Activated B cell treated with CpG ODN at 0.5 μM for 24 hours (primary cell): ENCODE results near the gene SETDB1. TPM values are rescaled to one million over a fixed set of nuclear protein-coding genes. Genes with fewer than 3 reads are reported as not detected.

ENCODE experiments used
- ATAC-seq: fragments of 200-7000 bp; cut with Tn5 transposase; one replicate; pipeline ENCODE4 v1.10.0; 2021; ENCODE audit warnings: low read depth, mild to moderate bottlenecking, moderate library complexity
- CTCF ChIA-PET: fragments of 350-600 bp; sonication (Branson Sonifier 250); formaldehyde crosslinking; loops from one replicate; lab custom pipeline; 2021; ENCODE audit warnings: antibody characterized with exemption; lab: Charles Lee
- POLR2A ChIA-PET: fragments of 350-600 bp; sonication (Branson Sonifier 250); formaldehyde crosslinking; loops from one replicate; lab custom pipeline; 2021; ENCODE audit warnings: antibody characterized with exemption; lab: Charles Lee
- DNase-seq: peaks from one replicate; pipeline ENCODE4 v3.0.0; 2022
- H3K27ac Mint-ChIP-seq: one replicate; pipeline ENCODE4 v1.8.0; 2020; ENCODE audit warnings: mixed read lengths
- H3K27me3 Mint-ChIP-seq: one replicate; pipeline ENCODE4 v1.8.0; 2021; ENCODE audit warnings: mixed read lengths
- H3K36me3 Mint-ChIP-seq: one replicate; pipeline ENCODE4 v1.8.0; 2021; ENCODE audit warnings: low read depth, mixed read lengths
- H3K4me1 Mint-ChIP-seq: one replicate; pipeline ENCODE4 v1.8.0; 2021; ENCODE audit warnings: mixed read lengths
- H3K4me3 Mint-ChIP-seq: one replicate; pipeline ENCODE4 v1.8.0; 2020; ENCODE audit warnings: mild to moderate bottlenecking, mixed read lengths
- H3K9me3 Mint-ChIP-seq: one replicate; pipeline ENCODE4 v1.8.0; 2020; ENCODE audit warnings: mixed read lengths
- intact Hi-C: fragments of 100-400 bp; cut with micrococcal nuclease; formaldehyde crosslinking; loops from one replicate; pipeline ENCODE4 v1.15.1; 2024
- total RNA-seq: library from RNA; stranded (reverse); gene quantifications from 2 replicates; pipeline ENCODE4 v1.2.3, GENCODE V29; 2022
- TF ChIP-seq, protein P1 (sequence below): fragments of 200-600 bp; IDR thresholded peaks from one replicate; pipeline ENCODE4 v1.8.0; 2022; ENCODE audit warnings: antibody characterized with exemption, mild to moderate bottlenecking

SETDB1 gene
- total RNA-seq, 1 donor from 2014 or later: 105 TPM

DNA sequence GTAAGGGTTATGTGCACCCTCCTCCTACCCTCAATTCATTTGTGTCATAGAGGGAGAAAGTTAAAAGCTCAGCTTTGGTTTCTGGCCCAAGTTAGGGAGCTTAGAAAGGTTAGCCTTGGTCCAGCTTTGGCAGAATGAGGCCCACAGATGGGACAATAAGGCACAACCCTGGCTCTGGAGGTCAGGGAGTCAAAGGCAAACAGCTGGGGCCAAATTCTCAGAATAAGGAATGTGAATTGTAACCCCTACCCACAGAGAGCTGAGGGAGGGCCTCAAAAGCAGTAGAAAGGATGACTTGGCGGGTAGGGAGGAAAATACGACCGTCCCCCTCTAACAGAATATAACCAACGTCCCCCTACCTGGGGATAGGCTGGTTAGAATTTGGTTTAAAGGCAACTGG, 39.4 kb downstream of the SETDB1 start:
- intact Hi-C loops: no loop called here
- Mint-ChIP-seq H3K4me1 (peaks cover 3% of the 10 kb centered on the region), H3K36me3 (peaks cover 84% of the 10 kb centered on the region), H3K9me3 (no peaks in the 10 kb centered on the region), H3K4me3 (no peak overlapping the region), H3K27ac (no peak overlapping the region), H3K27me3 (no peaks in the 10 kb centered on the region)
- ChIA-PET POLR2A (no interaction called here), CTCF (no interaction called here)
- TF ChIP-seq, protein P1, sequence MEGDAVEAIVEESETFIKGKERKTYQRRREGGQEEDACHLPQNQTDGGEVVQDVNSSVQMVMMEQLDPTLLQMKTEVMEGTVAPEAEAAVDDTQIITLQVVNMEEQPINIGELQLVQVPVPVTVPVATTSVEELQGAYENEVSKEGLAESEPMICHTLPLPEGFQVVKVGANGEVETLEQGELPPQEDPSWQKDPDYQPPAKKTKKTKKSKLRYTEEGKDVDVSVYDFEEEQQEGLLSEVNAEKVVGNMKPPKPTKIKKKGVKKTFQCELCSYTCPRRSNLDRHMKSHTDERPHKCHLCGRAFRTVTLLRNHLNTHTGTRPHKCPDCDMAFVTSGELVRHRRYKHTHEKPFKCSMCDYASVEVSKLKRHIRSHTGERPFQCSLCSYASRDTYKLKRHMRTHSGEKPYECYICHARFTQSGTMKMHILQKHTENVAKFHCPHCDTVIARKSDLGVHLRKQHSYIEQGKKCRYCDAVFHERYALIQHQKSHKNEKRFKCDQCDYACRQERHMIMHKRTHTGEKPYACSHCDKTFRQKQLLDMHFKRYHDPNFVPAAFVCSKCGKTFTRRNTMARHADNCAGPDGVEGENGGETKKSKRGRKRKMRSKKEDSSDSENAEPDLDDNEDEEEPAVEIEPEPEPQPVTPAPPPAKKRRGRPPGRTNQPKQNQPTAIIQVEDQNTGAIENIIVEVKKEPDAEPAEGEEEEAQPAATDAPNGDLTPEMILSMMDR: no peak
- DNase-seq (no peak), ATAC-seq (no peak)

DNA sequence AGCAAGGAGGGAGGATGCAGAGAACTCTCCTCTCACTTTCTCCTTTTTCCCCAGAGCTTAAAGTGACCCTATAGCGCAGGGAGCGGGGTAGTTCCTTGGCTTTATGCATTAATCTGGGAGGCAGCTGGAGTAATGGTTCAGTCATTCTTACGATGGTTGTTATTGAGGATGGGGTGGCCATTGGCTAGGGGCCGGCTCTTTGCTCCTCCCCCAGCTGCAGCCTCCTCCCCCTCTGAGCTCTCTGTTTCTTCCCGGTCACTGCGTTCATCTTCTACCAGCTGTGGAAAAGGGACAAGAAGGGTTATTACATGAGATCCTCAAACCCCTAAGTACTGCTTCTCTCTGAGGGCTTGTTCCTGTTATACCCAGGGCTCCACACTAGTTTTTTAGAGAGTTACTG, 39.8 kb downstream of the SETDB1 start:
- Mint-ChIP-seq H3K36me3 (peaks cover 80% of the 10 kb centered on the region), H3K4me1 (peaks cover 6% of the 10 kb centered on the region), H3K27ac (no peak overlapping the region), H3K9me3 (no peaks in the 10 kb centered on the region), H3K4me3 (no peak overlapping the region), H3K27me3 (no peaks in the 10 kb centered on the region)
- TF ChIP-seq, protein P1: no peak
- DNase-seq (no peak), ATAC-seq (no peak)
- intact Hi-C loops: no loop called here
- ChIA-PET POLR2A (no interaction called here), CTCF (no interaction called here)

DNA sequence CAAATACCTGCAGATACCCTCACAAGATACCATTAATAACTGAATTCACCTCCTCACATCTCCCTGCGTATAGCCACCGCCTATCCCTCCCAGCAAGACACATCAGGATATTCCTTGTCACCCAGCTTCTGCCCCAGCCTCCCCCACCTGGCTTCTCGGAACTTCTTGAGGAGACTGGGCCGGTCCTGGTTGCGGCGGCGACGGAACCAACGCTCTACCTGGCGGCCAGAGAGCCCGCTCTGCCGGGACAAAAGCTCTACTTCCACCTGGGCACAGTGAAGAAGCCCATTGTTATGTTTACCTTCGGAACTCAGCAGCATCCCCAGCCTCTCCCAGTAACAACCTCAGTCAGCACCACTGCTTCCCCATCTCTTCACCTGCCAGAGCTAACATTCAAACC, 41.8 kb downstream of the SETDB1 start:
- H3K4me1 Mint-ChIP-seq: peaks cover 26% of the 10 kb centered on the region
- POLR2A ChIA-PET: no interaction called here
- intact Hi-C loops: no loop called here
- no peaks in the 10 kb centered on the region for H3K27me3 Mint-ChIP-seq
- TF ChIP-seq, protein P1: no peak
- H3K4me3 Mint-ChIP-seq: no peak overlapping the region
- H3K9me3 Mint-ChIP-seq: no peaks in the 10 kb centered on the region
- no peak for DNase-seq
- no peak for ATAC-seq
- no peak overlapping the region for H3K27ac Mint-ChIP-seq
- CTCF ChIA-PET: interaction anchor here (1.1 kb wide), 1 partner anchor 12 kb away, joined by 3 read pairs; no protein-coding TSS in a partner anchor
- peaks cover 64% of the 10 kb centered on the region for H3K36me3 Mint-ChIP-seq

DNA sequence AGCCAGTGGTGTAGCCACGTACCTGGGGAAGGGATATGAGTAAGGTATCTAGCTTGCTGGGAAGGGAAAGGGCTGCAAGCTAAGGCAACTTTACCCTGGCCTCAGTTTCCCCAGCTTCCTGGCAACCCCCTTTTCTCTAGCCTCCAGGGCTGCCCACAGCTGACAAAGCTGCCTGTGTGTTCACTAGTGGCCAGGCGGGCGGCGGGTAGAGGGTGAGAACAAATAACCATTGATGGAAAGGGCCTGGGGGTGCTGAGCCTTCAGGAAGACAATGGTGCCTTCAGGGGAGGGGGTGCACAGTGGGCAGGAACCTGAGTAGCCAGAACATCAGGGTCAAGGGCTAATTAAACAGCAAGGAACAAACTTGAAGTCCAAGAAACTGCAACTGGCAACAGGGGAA, 42.3 kb downstream of the SETDB1 start:
- TF ChIP-seq, protein P1: no peak
- no peaks in the 10 kb centered on the region for H3K9me3 Mint-ChIP-seq
- no peaks in the 10 kb centered on the region for H3K27me3 Mint-ChIP-seq
- H3K36me3 Mint-ChIP-seq: peaks cover 58% of the 10 kb centered on the region
- H3K4me3 Mint-ChIP-seq: no peak overlapping the region
- CTCF ChIA-PET: interaction anchor here (1.1 kb wide), 1 partner anchor 12 kb away, joined by 3 read pairs; no protein-coding TSS in a partner anchor
- intact Hi-C loops: no loop called here
- POLR2A ChIA-PET: no interaction called here
- no peak for ATAC-seq
- no peak overlapping the region for H3K27ac Mint-ChIP-seq
- peaks cover 31% of the 10 kb centered on the region for H3K4me1 Mint-ChIP-seq
- no peak for DNase-seq

DNA sequence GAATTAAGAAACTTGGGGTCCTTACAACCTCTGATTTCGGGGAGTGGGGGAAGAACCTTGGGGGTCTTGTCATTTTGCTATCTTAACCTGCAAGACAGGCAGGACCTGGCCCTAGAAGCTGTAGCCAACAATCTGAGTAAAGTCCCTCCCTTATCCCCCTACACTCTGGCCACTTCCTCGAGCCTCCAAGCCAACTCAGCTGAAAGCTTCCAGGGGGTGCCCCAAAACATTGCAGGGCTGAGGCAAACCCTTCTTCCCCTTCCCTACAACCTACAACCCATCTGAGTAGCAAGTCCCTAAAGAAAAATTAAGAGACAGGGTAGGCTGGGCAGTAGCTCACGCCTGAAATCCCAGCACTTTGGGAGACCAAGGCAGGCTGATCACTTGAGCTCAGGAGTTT, 43.5 kb downstream of the SETDB1 start:
- ChIA-PET CTCF (no interaction called here), POLR2A (interaction anchor here (0.7 kb wide), 1 partner anchor 12 kb away, joined by 4 read pairs; no protein-coding TSS in a partner anchor)
- Mint-ChIP-seq H3K36me3 (peaks cover 47% of the 10 kb centered on the region), H3K27ac (peak overlapping the region; percentile 37), H3K27me3 (no peaks in the 10 kb centered on the region), H3K4me3 (no peak overlapping the region), H3K9me3 (no peaks in the 10 kb centered on the region), H3K4me1 (peaks cover 34% of the 10 kb centered on the region)
- TF ChIP-seq, protein P1: no peak
- ATAC-seq (no peak), DNase-seq (no peak)
- intact Hi-C loops: loop anchor here (10.0 kb wide), 1 partner anchor 735 kb away; the partner anchor contains the start of gene ANP32E
